ENCODE data around the gene MPND. TPM values are rescaled to one million over a fixed set of nuclear protein-coding genes. Genes with fewer than 3 reads are reported as not detected.

Gene MPND
- total RNA-seq, 2 experiments from 2014 or later: 15.6 to 18.8 TPM

DNA sequence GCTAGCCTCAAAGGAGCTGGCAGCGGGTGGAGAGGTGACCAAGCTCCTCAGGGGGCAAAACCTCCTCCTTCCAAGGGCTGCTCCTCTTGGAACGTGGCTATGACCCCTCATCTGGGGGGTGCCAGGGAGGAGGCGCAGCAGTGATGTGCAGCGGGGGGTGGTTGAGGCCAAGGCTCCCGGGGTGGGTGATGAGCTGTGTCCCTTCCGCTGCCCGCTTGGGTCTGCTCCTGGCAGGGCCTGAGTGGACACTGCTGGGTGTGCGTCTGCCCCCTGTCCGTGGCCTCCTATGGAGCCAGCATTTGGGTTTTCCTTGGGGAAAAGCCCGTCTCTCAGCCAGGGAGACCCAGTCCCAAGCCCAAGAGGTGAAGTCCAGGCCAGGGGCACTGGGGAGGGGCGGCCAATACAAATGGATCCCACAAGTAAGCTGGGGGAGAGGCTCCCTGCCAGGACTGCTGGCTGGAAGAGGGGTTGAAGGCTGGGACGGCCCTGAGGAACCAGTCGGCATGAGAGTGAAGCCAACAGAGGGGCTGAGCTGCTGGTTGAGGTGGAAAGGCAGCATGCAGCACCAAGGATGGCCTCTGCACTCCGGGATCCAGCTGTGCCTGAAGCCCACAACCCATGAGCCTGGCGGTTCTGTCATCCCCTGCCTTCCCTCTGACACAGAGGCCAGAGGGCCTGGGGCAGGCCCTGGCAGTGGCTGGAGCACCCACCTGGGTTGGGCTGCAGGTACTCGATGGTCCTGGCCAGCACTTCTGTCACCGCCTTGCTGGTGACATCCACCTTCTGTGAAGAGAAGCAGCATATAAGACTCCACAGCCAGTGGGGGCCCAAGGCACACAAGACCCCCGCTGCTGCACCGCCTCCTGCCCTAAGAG lies 22.7 kb downstream of the MPND start:
- H3K36me3 Mint-ChIP-seq: no peaks in the 10 kb centered on the region
- no peaks in the 10 kb centered on the region for H3K9me3 Mint-ChIP-seq
- no peaks in the 10 kb centered on the region for H3K27me3 Mint-ChIP-seq
- DNase-seq: no peak
- no peak overlapping the region for H3K4me3 Mint-ChIP-seq
- H3K27ac Mint-ChIP-seq: no peak overlapping the region
- H3K4me1 Mint-ChIP-seq: peaks cover 28% of the 10 kb centered on the region

DNA sequence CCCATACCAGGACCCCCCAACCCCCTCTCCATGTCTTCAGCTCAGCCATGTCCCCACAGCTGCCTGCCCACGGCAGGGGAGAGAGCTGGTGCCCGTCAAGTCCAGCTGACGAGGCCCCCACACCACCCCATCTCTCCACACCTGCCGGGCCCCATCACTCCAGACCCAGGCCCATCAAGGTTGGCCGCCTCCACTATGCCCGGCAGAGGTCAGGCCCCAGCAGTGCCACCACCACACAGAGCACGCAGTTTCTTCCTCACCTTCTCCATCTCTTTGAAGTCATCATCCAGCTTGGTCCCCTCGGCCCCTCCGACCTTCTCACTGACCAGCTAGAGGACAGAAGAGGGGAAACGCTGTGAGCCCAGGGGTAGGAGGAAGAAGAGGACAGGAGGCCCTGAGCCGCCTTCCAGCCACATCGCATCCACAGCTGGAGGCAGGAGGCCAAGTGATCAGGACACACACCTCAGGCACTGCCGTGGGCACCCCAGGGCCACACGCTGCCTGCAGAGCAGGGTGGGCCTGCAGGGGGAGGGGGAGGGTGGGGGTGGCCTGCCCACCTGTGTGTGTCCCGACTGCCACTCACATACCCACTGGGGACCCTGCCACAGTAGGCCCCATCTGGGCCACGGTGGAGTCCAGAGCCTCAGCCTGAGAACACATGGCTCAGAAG lies 23.4 kb downstream of the MPND start:
- H3K27ac Mint-ChIP-seq: peak overlapping the region; percentile 42
- no peak for DNase-seq

GRCh38 chr19:4367336-4367723 lies 24.0 kb downstream of the MPND start:
- H3K27me3 Mint-ChIP-seq: no peaks in the 10 kb centered on the region
- H3K4me3 Mint-ChIP-seq: no peak overlapping the region
- H3K9me3 Mint-ChIP-seq: no peaks in the 10 kb centered on the region
- H3K4me1 Mint-ChIP-seq: peaks cover 29% of the 10 kb centered on the region
- DNase-seq: no peak
- H3K27ac Mint-ChIP-seq: no peak overlapping the region
- no peaks in the 10 kb centered on the region for H3K36me3 Mint-ChIP-seq

More for the DNA sequence above, 23.4 kb downstream of the MPND start:
- Mint-ChIP-seq H3K36me3 (no peaks in the 10 kb centered on the region), H3K27me3 (no peaks in the 10 kb centered on the region), H3K4me3 (no peak overlapping the region), H3K9me3 (no peaks in the 10 kb centered on the region), H3K4me1 (peaks cover 29% of the 10 kb centered on the region)

GRCh38 chr19:4367781-4368127 lies 24.4 kb downstream of the MPND start:
- Mint-ChIP-seq H3K9me3 (no peaks in the 10 kb centered on the region), H3K4me3 (no peak overlapping the region), H3K36me3 (no peaks in the 10 kb centered on the region), H3K27me3 (no peaks in the 10 kb centered on the region), H3K4me1 (peaks cover 32% of the 10 kb centered on the region), H3K27ac (peak overlapping the region; percentile 68)
- no peak for DNase-seq

GRCh38 chr19:4368128-4368820 lies 24.9 kb downstream of the MPND start:
- Mint-ChIP-seq H3K4me1 (peaks cover 32% of the 10 kb centered on the region), H3K27me3 (no peaks in the 10 kb centered on the region), H3K9me3 (no peaks in the 10 kb centered on the region), H3K36me3 (no peaks in the 10 kb centered on the region), H3K27ac (peak overlapping the region; percentile 95), H3K4me3 (peak overlapping the region; percentile 53)
- DNase-seq: no peak

DNA sequence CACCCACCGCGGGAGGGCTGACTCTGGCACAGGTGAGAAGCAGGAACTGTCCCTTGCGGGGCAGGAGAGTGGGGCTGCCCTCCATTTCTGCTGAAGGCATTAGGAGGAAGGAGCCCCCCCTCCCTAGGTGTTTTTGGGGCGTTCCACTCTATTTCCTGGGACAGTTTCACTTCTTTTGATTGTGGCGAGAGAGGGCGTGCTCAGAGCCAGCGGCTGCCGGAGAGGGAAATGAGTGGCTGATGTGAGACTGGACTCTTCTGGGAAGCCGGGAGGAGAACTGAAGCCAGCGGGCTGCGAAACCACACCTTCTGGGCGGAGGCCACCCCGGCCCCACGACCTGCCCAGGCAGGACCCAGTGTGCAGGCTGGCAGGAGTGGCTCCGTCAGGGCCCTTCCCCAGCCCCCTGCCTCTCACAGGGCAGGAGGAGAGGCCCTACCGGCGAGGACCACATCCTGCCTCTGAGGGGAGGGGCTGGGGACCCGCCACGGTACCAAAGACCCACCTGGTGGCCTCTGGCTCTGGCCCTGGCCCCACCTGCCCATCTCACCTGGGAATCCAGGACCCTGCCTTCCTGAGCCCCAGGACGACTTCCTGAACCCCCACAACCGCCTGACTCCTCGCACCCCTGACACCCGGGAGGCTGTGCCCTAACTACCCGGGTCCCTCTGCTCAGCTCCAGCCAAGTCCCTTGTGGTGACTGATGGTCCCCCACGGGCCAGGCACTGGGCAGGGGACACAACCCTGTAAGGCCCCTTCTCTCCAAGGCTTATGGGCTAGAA lies 25.9 kb downstream of the MPND start:
- DNase-seq: peak; percentile 82
- no peaks in the 10 kb centered on the region for H3K9me3 Mint-ChIP-seq
- H3K4me3 Mint-ChIP-seq: peak overlapping the region; percentile 75
- peaks cover 2% of the 10 kb centered on the region for H3K36me3 Mint-ChIP-seq
- peak overlapping the region; percentile 95 for H3K27ac Mint-ChIP-seq
- H3K4me1 Mint-ChIP-seq: peaks cover 35% of the 10 kb centered on the region
- H3K27me3 Mint-ChIP-seq: no peaks in the 10 kb centered on the region

DNA sequence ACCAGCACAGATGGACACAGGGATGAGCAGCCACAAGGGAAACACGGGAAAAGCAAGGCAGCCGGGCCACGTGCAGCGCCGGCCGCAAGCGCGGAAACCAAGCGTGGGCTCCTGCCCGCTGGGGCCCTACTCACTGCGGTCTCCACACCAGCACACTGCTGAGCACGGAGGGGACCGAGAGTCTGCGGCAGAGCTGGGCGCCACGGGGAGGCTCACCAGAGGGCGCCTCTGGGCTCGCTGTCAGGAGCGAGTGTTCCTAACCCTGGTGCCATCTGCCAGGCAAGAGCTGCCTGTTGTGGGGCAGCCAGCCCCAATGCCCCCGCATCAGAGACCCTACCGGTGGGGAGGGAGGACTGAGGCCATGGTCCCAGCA lies 26.5 kb downstream of the MPND start:
- Mint-ChIP-seq H3K4me1 (peaks cover 35% of the 10 kb centered on the region), H3K27me3 (no peaks in the 10 kb centered on the region), H3K36me3 (peaks cover 2% of the 10 kb centered on the region), H3K9me3 (no peaks in the 10 kb centered on the region), H3K27ac (peak overlapping the region; percentile 95), H3K4me3 (peak overlapping the region; percentile 75)
- DNase-seq: peak; percentile 85

- peak overlapping the region; percentile 95 for H3K27ac Mint-ChIP-seq
- peak overlapping the region; percentile 50 for H3K4me3 Mint-ChIP-seq
- H3K9me3 Mint-ChIP-seq: no peaks in the 10 kb centered on the region
- DNase-seq: no peak
- no peaks in the 10 kb centered on the region for H3K27me3 Mint-ChIP-seq
- peaks cover 36% of the 10 kb centered on the region for H3K4me1 Mint-ChIP-seq
- peaks cover 2% of the 10 kb centered on the region for H3K36me3 Mint-ChIP-seq
Observed at GRCh38 chr19:4370418-4371041, 27.2 kb downstream of the MPND start.

GRCh38 chr19:4371247-4372164 lies 28.1 kb downstream of the MPND start:
- H3K4me1 Mint-ChIP-seq: peaks cover 46% of the 10 kb centered on the region
- peak overlapping the region; percentile 95 for H3K27ac Mint-ChIP-seq
- H3K9me3 Mint-ChIP-seq: no peaks in the 10 kb centered on the region
- no peak overlapping the region for H3K4me3 Mint-ChIP-seq
- no peaks in the 10 kb centered on the region for H3K27me3 Mint-ChIP-seq
- H3K36me3 Mint-ChIP-seq: peaks cover 2% of the 10 kb centered on the region
- DNase-seq: no peak

- Mint-ChIP-seq H3K27me3 (no peaks in the 10 kb centered on the region), H3K27ac (peak overlapping the region; percentile 15), H3K36me3 (peaks cover 2% of the 10 kb centered on the region), H3K4me1 (peaks cover 50% of the 10 kb centered on the region), H3K4me3 (no peak overlapping the region), H3K9me3 (no peaks in the 10 kb centered on the region)
- no peak for DNase-seq
Observed at GRCh38 chr19:4372165-4373012, 29.0 kb downstream of the MPND start.

GRCh38 chr19:4373013-4373367 lies 29.6 kb downstream of the MPND start:
- Mint-ChIP-seq H3K27me3 (no peaks in the 10 kb centered on the region), H3K4me1 (peaks cover 50% of the 10 kb centered on the region), H3K36me3 (peaks cover 2% of the 10 kb centered on the region), H3K9me3 (no peaks in the 10 kb centered on the region), H3K4me3 (no peak overlapping the region), H3K27ac (no peak overlapping the region)
- no peak for DNase-seq

- no peaks in the 10 kb centered on the region for H3K27me3 Mint-ChIP-seq
- H3K4me3 Mint-ChIP-seq: no peak overlapping the region
- H3K36me3 Mint-ChIP-seq: peaks cover 5% of the 10 kb centered on the region
- peak overlapping the region; percentile 52 for H3K27ac Mint-ChIP-seq
- no peaks in the 10 kb centered on the region for H3K9me3 Mint-ChIP-seq
- peaks cover 48% of the 10 kb centered on the region for H3K4me1 Mint-ChIP-seq
- DNase-seq: no peak
Observed at GRCh38 chr19:4373601-4374497, 30.5 kb downstream of the MPND start.

All from activated naive CD8-positive, alpha-beta T cell treated with anti-CD3 and anti-CD28 coated beads for 36 hours (primary cell).